Ascending aorta (tissue), 2 donors: ENCODE measurements around the gene FGGY. TPM values are rescaled to one million over a fixed set of nuclear protein-coding genes. Genes with fewer than 3 reads are reported as not detected.

ENCODE experiments used
- DNase-seq, 2 donors: peaks; one replicate each; pipeline ENCODE4 v3.0.0-alpha.2; 2019; ENCODE audit warnings: low spot score in 2 of 2
- H3K27ac ChIP-seq, 2 donors: fragments of 200-600 bp; sonication (generic); one replicate each; pipeline ENCODE4 v1.5.1; 2016 to 2017; ENCODE audit warnings: mild to moderate bottlenecking in 1 of 2
- H3K27me3 ChIP-seq: fragments of 200-600 bp; sonication (generic); one replicate; pipeline ENCODE4 v1.5.1; 2017
- H3K36me3 ChIP-seq, 2 donors: fragments of 200-600 bp; sonication (generic); one replicate each; pipeline ENCODE4 v1.5.1; 2016
- H3K4me1 ChIP-seq, 2 donors: fragments of 200-600 bp; sonication (generic); one replicate each; pipeline ENCODE4 v1.5.1; 2016 to 2017; ENCODE audit warnings: mild to moderate bottlenecking in 1 of 2
- H3K4me3 ChIP-seq, 2 donors: fragments of 200-600 bp; sonication (generic); one replicate each; pipeline ENCODE4 v1.5.1; 2016 to 2017; ENCODE audit warnings: mild to moderate bottlenecking in 1 of 2
- H3K9me3 ChIP-seq, 2 donors: fragments of 200-600 bp; sonication (generic); one replicate each; pipeline ENCODE4 v1.5.1; 2016
- CTCF ChIP-seq, 3 experiments: fragments of 200-600 bp in 2 of 3; fragments of 450-650 bp in 1 of 3; sonication (generic) in 2 of 3; IDR thresholded peaks; one replicate each; pipeline ENCODE4 v1.5.1; 2016 to 2019; ENCODE audit warnings: antibody characterized with exemption in 3 of 3, mild to moderate bottlenecking in 1 of 3, moderate library complexity in 1 of 3
- intact Hi-C: fragments of 100-400 bp; cut with DNase I; formaldehyde crosslinking; loops from one replicate; pipeline ENCODE4 v1.15.1; 2023
- total RNA-seq: library from RNA; depleted of rRNA; stranded (reverse); fragments of >200 nt; gene quantifications from one replicate; pipeline ENCODE4 v1.1.0, GENCODE V29; 2016

FGGY gene
- total RNA-seq, 1 donor from 2014 or later = 7.0 TPM

- peaks cover 3 to 20% of the 10 kb centered on the region in 2 donors for H3K4me1 ChIP-seq
Observed at GRCh38 chr1:59412718-59413326, 115.9 kb downstream of the FGGY start.

GRCh38 chr1:59413327-59413720 lies 116.4 kb downstream of the FGGY start:
- intact Hi-C loops = no loop called here
- Histone ChIP-seq H3K27ac (peak overlapping the region in 1 of 2 donors; percentile 10), H3K9me3 (no peaks in the 10 kb centered on the region), H3K4me1 (peaks cover 3 to 15% of the 10 kb centered on the region in 2 donors), H3K36me3 (no peaks in the 10 kb centered on the region), H3K27me3 (no peaks in the 10 kb centered on the region), H3K4me3 (no peak overlapping the region)
- DNase-seq = no peak
- no peak for TF ChIP-seq CTCF (IDR thresholded peaks at IDR 0.05)

More at GRCh38 chr1:59412718-59413326, 115.9 kb downstream of the FGGY start:
- intact Hi-C loops = no loop called here
- H3K27ac ChIP-seq = peak overlapping the region in 1 of 2 donors; percentile 10
- no peaks in the 10 kb centered on the region for H3K9me3 ChIP-seq
- DNase-seq = no peak
- no peaks in the 10 kb centered on the region for H3K27me3 ChIP-seq
- H3K4me3 ChIP-seq = no peak overlapping the region
- no peak for TF ChIP-seq CTCF (IDR thresholded peaks at IDR 0.05)
- no peaks in the 10 kb centered on the region for H3K36me3 ChIP-seq

- H3K36me3 ChIP-seq = no peaks in the 10 kb centered on the region
- DNase-seq = no peak
- no peak for TF ChIP-seq CTCF (IDR thresholded peaks at IDR 0.05)
- no peak overlapping the region for H3K27ac ChIP-seq
- intact Hi-C loops = no loop called here
- H3K27me3 ChIP-seq = no peaks in the 10 kb centered on the region
- H3K4me1 ChIP-seq = peaks cover 0 to 6% of the 10 kb centered on the region in 2 donors
- no peaks in the 10 kb centered on the region for H3K9me3 ChIP-seq
- no peak overlapping the region for H3K4me3 ChIP-seq
Observed at GRCh38 chr1:59414406-59415133, 117.7 kb downstream of the FGGY start.

- TF ChIP-seq CTCF (IDR thresholded peaks at IDR 0.05) = no peak
Observed at GRCh38 chr1:59415286-59415850, 118.5 kb downstream of the FGGY start.

GRCh38 chr1:59415881-59416280 lies 119.0 kb downstream of the FGGY start:
- H3K27ac ChIP-seq = no peak overlapping the region
- DNase-seq = no peak
- no peaks in the 10 kb centered on the region for H3K9me3 ChIP-seq
- H3K36me3 ChIP-seq = no peaks in the 10 kb centered on the region
- H3K4me1 ChIP-seq = peaks cover 0 to 4% of the 10 kb centered on the region in 2 donors
- no peak overlapping the region for H3K4me3 ChIP-seq
- H3K27me3 ChIP-seq = no peaks in the 10 kb centered on the region
- intact Hi-C loops = no loop called here
- no peak for TF ChIP-seq CTCF (IDR thresholded peaks at IDR 0.05)

More at GRCh38 chr1:59415286-59415850, 118.5 kb downstream of the FGGY start:
- Histone ChIP-seq H3K4me1 (peaks cover 0 to 4% of the 10 kb centered on the region in 2 donors), H3K27ac (no peak overlapping the region), H3K36me3 (no peaks in the 10 kb centered on the region), H3K4me3 (no peak overlapping the region), H3K9me3 (no peaks in the 10 kb centered on the region), H3K27me3 (no peaks in the 10 kb centered on the region)
- intact Hi-C loops = no loop called here
- no peak for DNase-seq
